Body of pancreas (tissue), 4 donors: ENCODE results near the gene FOXK2.

Experiments used
- CTCF ChIP-seq, 7 experiments: fragments of 450-650 bp in 4 of 7; fragments of 200-600 bp in 3 of 7; sonication (generic) in 3 of 7; IDR thresholded peaks; one replicate each; pipeline ENCODE4 v1.5.1; 2016 to 2019; ENCODE audit warnings: antibody characterized with exemption in 7 of 7
- POLR2A ChIP-seq, 3 donors: fragments of 450-650 bp; IDR thresholded peaks; one replicate each; pipeline ENCODE4 v1.6.1; 2016; ENCODE audit warnings: antibody characterized with exemption in 3 of 3, mild to moderate bottlenecking in 2 of 3

- no peak for TF ChIP-seq CTCF (IDR thresholded peaks at IDR 0.05)
- no peak for TF ChIP-seq POLR2A (IDR thresholded peaks at IDR 0.05)
Observed at GRCh38 chr17:82644148-82644547, 124.6 kb downstream of the FOXK2 start.
